Epidermal melanocyte (primary cell): ENCODE measurements around the gene PTH2R.
A peak's percentile ranks its signal among the peaks of the same experiment; 100 is the strongest.
"Not testable (repeated sequence)": the region's sequence is repeated elsewhere in the genome, so short reads cannot be mapped to it uniquely, and the experiment has no call there.

Experiments used
- DNase-seq: peaks from one replicate; pipeline ENCODE4 v3.0.0; 2011; ENCODE audit warnings: low spot score; ENCODE audit not compliant: insufficient read length

Gene PTH2R

DNA sequence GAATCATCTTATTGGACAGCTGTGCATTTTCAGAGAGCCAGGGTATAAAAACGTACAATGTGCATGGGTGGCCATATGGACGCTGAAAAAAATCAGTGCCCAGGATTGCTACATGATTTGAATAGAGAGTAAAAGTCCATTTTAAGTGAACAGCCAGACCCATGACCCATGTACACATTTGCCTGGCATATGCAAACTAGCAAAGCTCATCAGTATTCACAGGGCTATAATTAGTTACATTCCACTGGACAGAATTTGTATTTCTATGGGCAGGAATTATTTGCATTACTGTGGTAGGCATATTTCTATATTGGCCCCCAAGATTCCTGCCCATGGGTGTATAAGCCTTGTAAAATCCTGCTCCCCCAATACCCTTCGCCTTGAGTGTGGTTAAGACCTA lies 78.8 kb downstream of the PTH2R start:
- no peak for DNase-seq

DNA sequence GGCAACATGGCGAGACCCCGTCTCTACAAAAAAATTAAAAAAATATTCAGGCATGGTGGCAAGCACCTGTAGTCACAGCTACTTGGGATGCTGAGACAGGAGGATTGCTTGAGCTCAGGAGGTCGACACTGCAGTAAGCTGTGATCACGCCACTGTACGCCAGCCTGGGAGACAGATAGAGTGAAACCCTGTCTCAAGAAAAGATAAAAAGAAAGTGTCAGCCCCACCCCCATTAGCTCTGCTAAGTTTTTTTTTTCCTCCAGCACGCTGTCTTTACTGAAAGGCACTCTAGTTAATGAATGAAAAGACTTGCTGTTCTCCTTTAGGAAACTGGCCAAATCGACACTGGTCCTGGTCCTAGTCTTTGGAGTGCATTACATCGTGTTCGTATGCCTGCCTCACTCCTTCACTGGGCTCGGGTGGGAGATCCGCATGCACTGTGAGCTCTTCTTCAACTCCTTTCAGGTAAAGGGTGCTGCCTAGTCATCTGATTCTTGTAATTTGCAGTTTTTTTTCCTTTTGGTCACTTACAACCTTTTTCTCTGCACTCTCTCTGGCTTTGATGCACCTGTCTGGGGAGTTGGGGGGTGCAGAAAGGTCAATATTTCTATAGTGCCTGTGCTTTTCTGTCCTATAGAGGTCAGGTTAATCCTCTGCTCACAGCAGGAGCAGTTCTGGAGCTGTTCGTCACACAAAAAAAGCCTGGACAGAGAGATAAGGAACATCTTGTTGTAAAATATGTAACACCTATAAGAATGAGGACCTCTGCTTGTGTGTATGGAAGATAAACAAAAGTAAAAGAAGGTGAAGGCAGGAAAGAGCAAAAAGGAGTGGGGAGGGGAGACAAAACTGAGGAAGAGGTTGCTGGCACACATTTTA lies 82.3 kb downstream of the PTH2R start:
- peak; percentile 23 for DNase-seq

DNA sequence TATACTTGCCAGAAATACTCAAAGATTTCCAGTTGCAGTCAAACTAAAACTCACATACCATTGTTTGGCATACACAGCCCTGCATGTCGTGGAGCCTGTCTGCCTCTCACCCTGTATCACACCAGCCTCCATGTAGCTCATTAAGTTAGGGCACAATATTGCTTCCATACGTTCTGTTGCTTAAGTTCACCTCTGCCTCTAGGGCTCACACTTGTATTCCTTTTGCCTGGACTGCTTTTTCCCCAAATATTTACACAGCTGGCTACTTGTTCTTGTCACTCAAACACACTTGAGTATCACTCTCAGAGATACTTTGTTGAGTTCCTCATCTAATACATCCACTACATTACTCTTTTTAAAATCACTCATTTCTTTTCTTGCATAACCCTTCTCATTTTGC lies 83.1 kb downstream of the PTH2R start:
- no peak for DNase-seq

DNA sequence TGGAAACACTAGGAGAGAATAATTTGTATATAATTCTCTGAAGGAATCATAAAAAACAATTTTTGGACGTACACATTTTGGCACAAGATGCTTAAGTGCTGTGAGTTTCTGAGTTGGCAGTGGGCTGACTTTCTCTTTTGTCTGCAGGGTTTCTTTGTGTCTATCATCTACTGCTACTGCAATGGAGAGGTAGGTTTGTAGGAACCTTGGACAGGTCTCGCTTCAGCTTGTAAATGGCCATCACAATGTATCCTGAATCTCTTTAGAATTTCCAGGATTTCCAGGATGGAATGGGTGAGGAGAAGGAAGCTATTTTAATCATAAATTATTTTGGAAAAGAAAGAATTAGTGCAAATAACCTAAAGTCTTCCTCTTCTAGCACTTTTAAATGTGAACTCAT lies 83.9 kb downstream of the PTH2R start:
- DNase-seq = no peak

DNA sequence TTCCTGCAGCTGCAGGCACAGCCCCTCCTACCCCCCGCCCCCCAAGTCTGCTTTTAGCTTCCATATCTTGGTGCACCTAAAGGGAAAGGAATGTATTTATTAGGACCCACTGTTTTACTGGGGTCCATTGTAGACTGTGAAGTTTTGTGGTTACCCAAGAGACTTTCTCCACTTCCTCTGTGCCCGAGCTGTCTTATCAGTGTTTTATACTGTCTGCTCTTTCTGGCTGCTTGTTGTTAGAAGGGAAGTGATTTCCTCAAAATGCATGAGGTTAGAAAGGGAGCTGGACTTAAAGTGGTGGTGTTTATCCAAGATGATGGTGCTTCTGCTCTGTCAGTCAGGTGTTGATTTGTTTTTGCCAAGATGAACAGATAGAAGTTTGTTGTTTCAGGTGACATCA lies 85.0 kb downstream of the PTH2R start:
- no peak for DNase-seq

DNA sequence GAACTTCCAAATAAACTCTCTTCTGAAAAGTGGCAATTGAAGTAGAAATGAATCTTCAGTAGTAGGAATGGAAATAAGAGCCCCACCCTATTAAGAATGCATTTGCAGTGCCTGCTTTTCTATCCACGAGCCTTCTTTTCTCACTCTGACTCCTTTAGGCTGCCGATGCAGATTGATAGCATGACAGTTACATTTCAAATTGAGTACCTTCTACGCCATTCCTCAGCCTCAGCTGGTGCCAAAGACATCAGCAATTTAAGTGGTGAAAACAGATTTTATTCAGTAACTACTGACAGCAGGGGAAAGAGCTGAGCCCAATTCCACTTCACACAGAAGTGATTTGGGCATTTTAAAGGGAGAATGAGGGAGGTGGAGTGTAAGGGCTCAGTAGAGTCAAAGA lies 85.5 kb downstream of the PTH2R start:
- DNase-seq = no peak

DNA sequence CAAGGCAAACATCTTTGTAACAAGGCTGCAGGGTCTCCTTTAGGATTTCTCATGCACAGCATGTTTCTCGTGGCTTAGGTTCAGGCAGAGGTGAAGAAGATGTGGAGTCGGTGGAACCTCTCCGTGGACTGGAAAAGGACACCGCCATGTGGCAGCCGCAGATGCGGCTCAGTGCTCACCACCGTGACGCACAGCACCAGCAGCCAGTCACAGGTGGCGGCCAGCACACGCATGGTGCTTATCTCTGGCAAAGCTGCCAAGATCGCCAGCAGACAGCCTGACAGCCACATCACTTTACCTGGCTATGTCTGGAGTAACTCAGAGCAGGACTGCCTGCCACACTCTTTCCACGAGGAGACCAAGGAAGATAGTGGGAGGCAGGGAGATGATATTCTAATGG lies 86.6 kb downstream of the PTH2R start:
- DNase-seq = no peak

DNA sequence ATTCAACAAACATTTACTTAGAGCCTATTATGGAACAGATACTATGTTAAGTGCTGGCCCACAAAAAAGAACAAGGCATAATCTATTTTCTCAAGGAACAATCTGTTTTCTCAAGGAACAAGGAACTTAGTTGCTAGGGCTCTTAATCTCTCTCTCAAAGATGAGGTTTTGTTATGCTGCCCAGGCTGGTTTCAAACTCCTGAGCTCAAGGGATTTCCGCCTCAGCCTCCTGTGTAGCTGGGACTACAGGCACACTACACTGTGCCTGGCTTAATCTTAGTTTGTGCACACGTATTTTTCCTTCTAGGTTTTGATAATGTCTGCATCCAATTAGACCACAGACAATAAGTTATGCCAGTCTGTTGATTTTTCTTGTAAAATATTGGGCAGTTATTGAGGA lies 89.5 kb downstream of the PTH2R start:
- DNase-seq = no peak

DNA sequence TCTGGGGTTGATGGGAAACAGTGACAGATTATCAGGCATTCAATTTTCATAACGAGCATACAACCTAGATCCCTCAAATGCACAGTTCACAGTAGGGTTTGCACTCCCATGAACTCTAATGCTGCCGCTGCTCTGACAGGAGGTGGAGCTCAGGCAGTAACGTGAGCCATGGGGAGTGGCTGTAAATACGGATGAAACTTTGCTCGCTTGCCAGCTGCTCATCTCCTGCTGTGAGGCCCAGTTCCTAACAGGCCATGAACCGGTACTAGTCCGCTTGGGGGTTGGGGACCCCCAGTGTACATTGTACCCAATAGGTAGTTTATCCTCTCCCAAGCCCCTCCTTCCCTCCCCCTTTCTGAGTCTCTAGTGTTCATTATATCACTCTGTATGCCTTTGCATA lies 94.6 kb downstream of the PTH2R start:
- no peak for DNase-seq

DNA sequence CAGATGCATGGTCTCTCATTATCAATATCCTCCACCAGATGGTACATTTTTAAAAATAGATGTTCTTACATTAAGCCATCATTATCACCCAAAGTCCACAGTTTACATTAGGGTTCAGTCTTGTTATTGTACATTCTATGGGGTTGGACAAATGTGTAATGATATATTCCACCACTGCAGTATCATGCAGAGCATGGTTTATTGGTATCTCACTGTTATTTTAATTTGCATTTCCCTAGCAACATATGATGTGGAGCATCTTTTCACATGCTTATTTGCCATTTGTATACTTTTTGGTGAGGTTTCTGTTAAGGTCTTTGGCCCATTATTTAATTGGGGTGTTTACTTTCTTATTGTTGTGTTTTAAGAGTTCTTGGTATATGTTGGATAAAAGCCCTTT lies 95.7 kb downstream of the PTH2R start:
- DNase-seq = no peak

DNA sequence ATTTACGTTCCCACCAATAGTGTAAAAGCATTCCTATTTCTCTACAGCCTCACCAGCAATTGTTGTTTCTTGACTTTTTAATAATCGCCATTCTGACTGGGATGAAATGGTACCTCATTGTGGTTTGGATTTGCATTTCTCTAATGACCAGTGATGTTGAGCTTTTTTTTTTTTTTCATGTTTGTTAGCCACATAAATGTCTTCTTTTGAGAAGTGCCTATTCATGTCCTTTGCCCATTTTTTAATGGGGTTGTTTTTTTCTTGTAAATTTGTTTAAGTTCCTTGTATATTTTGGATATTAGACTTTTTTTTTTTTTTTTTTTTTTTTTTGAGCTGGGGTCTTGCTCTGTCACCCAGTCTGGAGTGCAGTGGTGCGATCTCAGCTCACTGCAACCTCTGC lies 98.8 kb downstream of the PTH2R start:
- DNase-seq = not testable (repeated sequence)

DNA sequence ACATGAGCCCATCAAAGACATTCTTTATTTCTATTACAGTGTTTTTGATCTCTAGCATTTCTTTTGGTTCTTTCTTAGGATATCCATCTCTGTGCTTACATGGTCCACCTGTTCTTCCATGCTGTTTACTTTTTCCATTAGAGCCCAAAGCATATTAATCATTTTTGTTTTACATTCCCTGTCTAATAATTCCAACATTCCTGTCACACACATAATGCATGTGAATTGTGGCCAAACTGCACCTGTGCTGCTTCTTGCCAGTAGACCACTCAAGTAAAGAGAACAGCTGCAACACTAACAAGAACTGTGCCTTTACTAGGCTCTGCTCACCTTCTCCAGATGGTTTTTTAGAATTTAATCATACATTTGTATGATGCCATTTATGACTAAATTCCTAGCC lies 103.0 kb downstream of the PTH2R start:
- no peak for DNase-seq

DNA sequence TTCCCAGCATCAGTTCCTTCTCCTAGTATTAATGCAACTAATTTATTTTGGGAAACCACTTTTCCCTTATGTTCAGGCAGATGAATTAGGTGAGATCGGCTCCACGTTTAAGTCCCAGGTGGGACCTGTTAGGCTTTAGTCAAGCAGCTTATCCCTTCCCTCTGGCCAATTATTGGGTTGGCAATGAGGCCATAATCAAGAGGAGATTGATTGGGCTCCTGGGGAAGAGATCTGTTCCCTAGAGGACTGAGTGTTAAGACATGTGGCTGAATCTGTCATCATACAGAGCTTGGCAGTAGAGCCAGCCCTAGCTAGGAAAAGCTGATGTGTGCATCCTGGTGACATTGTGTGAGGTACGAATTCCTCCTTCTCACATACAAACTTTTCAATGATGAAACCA lies 104.4 kb downstream of the PTH2R start:
- DNase-seq = no peak

DNA sequence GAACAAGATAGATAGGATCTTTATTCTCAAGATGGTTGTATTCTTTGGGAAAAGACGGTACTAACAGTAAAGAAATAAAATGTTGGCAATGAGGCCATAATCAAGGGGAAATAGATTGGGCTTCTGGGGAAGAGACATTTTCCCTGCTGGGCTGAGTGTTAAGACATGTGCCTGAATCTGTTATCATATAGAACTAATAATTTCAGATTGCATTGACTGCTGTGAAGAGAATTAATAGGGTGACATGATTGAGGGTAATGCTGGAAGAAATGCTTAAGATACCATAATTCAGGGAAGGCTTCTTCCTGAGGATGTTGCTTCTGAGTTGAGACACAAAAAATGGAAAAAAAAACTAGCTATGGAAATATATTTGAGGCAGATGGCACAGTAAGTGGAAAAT lies 105.0 kb downstream of the PTH2R start:
- no peak for DNase-seq

DNA sequence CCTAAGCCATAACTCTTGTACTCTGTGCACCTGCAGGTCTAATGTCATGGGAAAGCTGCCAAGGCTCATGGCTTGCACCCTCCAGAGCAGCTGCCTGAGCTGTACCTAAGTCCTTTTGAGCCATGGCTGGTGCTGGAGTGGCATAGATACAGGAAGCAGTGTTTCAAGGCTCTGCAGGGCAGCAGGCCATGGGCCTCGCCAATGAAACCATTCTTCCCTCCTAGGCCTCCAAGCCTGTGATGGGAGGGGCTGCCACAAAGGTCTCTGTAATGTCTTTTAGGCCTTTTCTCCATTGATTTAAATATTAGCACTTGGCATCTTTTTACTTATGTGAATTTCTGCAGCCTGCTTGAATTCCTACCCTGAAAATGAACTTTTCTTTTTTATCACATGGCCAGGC lies 108.5 kb downstream of the PTH2R start:
- no peak for DNase-seq

DNA sequence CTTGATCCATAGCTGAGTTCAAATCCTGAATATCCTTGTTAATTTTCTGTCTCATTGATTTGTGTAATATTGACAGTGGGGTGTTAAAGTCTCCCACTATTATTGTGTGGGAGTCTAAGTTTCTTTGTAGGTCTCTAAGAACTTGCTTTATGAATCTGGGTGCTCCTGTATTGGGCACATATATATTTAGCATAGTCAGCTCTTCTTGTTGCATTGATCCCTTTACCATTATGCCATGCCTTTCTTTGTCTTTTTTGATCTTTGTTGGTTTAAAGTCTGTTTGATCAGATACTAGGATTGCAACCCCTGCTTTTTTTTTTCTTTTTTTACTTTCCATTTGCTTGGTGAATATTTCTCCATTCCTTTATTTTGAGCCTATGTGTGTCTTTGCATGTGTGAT lies 116.5 kb downstream of the PTH2R start:
- not testable (repeated sequence) for DNase-seq

DNA sequence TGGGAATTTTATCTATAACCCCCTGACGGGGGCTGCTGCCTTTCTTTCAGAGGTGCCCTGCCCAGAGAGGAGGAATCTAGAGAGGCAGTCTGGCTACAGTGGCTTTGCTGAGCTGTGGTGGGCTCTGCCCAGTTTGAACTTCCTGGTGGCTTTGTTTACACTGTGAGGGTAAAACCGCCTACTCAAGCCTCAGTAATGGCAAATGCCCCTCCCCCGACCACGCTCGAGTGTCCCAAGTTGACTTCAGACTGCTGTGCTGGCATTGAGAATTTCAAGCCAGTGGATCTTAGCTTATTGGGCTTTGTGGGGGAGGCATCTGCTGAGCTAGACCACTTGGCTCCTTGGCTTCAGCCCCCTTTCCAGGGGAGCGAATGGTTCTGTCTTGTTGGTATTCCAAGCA lies 118.6 kb downstream of the PTH2R start:
- not testable (repeated sequence) for DNase-seq

DNA sequence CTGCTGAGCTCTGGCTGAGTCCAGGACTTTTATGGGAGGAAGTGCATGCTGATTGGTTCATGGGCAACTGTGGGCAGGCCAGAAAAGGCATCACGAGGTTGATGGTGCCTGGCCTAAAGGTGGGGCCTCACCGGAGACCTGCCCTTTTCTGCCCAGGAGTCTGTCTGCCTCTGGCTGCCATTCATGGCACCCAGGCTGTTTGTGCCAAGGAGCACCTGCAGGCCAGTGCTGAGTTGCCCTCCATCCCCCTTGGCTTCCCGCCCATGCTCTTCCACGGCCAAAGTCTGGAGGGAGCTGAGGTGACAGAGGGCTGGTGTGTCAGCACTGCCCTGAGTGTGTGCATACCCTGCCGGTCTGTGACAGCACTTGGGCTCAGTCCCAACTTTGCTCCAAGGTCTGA lies 123.2 kb downstream of the PTH2R start:
- DNase-seq = no peak

DNA sequence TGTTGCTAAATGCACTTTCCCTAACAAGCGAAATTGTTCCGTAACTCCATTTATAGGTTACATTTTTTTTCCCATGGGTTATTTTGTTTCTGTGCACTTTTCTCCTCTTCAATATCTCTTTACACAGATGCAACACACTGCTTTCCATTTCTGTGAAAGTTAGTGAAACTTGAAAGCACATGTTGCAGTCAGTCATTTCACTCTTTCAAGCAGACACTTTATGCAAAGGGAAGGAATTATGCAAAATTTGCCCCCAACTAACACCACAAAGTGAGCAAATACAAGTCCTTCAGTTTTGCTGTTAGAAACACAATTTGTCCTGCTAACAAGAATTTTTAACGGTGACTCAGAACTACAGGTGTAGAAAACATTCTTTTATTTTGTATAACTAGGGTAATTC lies 124.8 kb downstream of the PTH2R start:
- DNase-seq = no peak

DNA sequence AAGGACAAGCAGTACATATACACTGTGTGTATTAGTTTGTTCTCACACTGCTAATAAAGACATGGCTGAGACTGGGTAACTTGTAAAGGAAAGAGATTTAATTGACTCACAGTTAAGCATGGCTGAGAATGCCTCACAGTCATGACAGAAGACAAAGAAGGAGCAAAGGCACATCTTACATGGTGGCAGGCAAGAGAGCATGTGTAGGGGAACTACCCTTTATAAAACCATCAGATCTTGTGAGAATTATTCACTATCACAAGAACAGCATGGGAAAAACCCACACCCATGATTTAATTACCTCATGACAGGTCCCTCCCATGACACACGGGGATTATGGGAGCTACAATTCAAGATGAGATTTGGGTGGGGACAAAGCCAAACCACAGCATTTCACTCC lies 129.0 kb downstream of the PTH2R start:
- DNase-seq = not testable (repeated sequence)

DNA sequence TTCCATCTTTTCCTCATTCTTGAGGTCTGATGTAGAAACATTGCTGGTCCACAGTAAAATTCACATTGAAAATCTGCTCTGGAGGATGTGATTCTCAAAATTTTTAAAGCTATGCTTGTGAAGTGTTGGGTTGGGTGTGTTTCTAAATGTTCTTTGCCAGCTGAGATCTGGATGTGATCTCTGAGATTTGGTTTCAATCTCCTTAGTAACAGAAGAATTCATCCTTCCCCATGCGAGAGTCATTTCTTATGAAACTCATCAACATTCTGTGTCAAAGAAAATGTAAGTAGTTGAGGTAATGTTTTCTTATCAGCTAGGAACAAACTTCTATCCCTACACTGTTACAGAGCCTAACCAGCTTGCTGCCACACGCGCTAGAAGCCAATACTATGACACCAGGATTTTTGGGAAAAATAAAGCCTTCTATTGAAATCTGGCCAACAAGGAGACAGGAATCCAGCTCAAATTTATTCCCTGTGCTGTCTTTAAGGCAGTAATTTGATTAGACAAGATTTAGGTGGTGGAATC lies 134.9 kb downstream of the PTH2R start:
- DNase-seq = no peak

DNA sequence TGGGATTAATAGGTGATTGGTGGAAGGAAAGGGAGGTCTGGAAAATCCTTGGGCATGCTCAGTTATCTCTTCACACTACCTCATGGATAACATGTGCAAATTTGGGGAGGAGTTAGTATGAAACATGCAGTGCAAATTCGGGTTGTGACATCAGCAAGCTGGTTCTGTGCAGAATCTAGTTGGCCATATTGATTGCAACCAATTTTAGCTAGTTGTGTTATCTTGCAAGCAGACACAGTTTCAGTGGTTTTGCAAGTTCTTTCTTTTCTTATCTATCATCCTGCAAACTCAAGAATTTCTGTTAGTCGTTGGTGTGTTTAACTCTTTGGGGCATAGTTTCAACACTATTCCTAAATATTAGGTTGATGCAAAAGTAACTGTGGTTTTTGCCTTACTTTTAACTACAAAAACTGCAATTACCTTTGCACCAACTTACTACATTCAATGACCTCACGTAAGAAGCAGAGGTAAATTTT lies 135.4 kb downstream of the PTH2R start:
- DNase-seq = no peak

DNA sequence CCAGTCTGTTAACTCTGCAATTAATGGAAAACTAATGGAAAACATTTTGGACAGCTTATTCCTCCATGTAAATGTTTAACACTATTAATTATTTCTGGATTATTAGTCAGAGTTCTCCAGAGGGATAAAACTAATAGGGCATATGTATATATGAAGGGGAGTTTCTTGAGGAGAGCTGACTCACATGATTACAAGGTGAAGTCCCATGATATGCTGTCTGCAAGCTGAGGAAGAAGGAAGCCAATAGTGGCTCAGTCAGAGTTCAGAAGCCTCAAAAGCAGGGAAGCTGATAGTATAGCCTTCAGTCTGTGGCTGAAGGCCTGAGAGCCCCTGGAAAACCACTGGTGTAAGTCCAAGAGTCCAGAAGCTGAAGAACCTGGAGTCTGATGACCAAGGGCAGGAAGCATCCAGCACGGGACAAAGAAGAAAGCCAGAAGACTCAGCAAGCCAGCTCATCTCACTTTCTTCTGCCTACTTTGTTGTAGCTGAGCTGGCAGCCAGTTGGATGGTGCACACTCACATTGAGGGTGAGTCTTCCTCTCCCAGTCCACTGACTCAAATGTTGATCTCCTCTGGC lies 136.0 kb downstream of the PTH2R start:
- DNase-seq = no peak
